Natural killer cell (primary cell): ENCODE data around the gene AGBL5. TPM values are rescaled to one million over a fixed set of nuclear protein-coding genes. Genes with fewer than 3 reads are reported as not detected.

Experiments
- total RNA-seq, 4 donors: library from RNA; stranded (reverse); fragments of 120-200 nt in 1 of 4; gene quantifications; one replicate each; pipeline versions ENCODE4 v1.2.3 to v1.2.4, GENCODE V29; 2013 to 2022

The AGBL5 gene
- total RNA-seq, 3 donors from 2014 or later (not counting 1 experiment from before 2014, with no cell fraction given) = 10.0 to 12.0 (median 10.8) TPM

Other genes with a start within 250 kb of the AGBL5 start
- gene DPYSL5, start 203.5 kb upstream of the AGBL5 start, total RNA-seq = not detected
- gene MAPRE3, start 81.0 kb upstream of the AGBL5 start, total RNA-seq = 1 to 10 TPM; 3.9 to 5.0 (median 4.2) TPM
- 10 to 100 TPM; 64.9 to 81.1 (median 79.2) TPM for gene TMEM214, start 18.7 kb upstream of the AGBL5 start, total RNA-seq
- gene OST4, start 20.0 kb downstream of the AGBL5 start, total RNA-seq = 100 to 1,000 TPM; 178 to 207 (median 192) TPM
- gene EMILIN1, start 26.9 kb downstream of the AGBL5 start, total RNA-seq = under 1 TPM; 0.31 to 0.78 (median 0.41) TPM
- 1 to 10 TPM; 3.7 to 4.0 (median 3.8) TPM for gene KHK, start 35.1 kb downstream of the AGBL5 start, total RNA-seq
- not detected for gene CGREF1, start 67.5 kb downstream of the AGBL5 start, total RNA-seq
- 1 to 10 TPM in 2 of 3 donors, under 1 TPM in 1; 0.88 to 2.4 (median 1.2) TPM for gene ABHD1, start 72.1 kb downstream of the AGBL5 start, total RNA-seq
- 10 to 100 TPM; 24.6 to 41.5 (median 31.2) TPM for gene PREB, start 83.0 kb downstream of the AGBL5 start, total RNA-seq
- not detected for gene PRR30, start 87.7 kb downstream of the AGBL5 start, total RNA-seq
- gene TCF23, start 97.3 kb downstream of the AGBL5 start, total RNA-seq = not detected
- 10 to 100 TPM; 65.5 to 76.6 (median 76.5) TPM for gene ATRAID, start 160.4 kb downstream of the AGBL5 start, total RNA-seq
- gene SLC5A6, start 160.6 kb downstream of the AGBL5 start, total RNA-seq = 100 to 1,000 TPM in 1 of 3 donors, 10 to 100 TPM in 2; 86.2 to 102 (median 93.7) TPM
- gene CAD, start 165.7 kb downstream of the AGBL5 start, total RNA-seq = 10 to 100 TPM; 21.8 to 26.6 (median 24.0) TPM
- gene SLC30A3, start 211.4 kb downstream of the AGBL5 start, total RNA-seq = not detected
- not detected for gene DNAJC5G, start 223.8 kb downstream of the AGBL5 start, total RNA-seq
- gene TRIM54, start 230.8 kb downstream of the AGBL5 start, total RNA-seq = under 1 TPM in 2 of 3 donors, not detected in 1; 0.18 to 0.21 TPM